HFF-Myc (cell line): ENCODE results near the gene KCNJ11.
"Not testable (repeated sequence)": the region's sequence is repeated elsewhere in the genome, so short reads cannot be mapped to it uniquely, and the experiment has no call there.

Source experiments
- DNase-seq: peaks from one replicate; pipeline ENCODE4 v3.0.0-alpha.2; 2011; ENCODE audit warnings: low read depth; ENCODE audit errors: extremely low read depth
- H3K4me3 ChIP-seq: replicated peaks from 2 replicates; pipeline ENCODE4 v1.5.1; 2011; ENCODE audit warnings: low read depth, mild to moderate bottlenecking, control low read depth, low read length
- TF ChIP-seq, protein P1 (sequence below): IDR thresholded peaks from 2 replicates; pipeline ENCODE4 v1.5.1; 2012; ENCODE audit warnings: mild to moderate bottlenecking, low read depth, low read length, control low read depth; ENCODE audit errors: missing control alignments

The KCNJ11 gene

DNA sequence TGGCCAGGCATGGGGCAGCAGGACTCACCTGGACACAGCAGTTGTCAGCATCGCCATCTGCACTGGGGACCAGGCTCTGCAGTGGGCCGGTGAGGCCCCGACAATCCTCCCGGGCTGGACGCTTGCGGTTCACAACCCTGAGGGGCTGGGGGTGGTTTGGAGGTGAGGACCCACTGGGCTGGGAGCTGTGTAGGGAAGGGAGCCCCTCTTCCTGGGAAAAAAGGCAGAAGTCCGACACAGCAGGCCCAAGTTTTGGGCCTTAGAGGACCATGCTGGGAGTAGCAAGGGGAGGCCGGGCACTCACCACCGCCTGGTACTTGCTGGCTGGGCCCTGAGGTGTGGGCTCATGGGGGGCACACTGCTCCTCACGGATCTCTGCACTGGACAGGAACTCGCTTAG lies 39.8 kb upstream of the KCNJ11 start:
- no peak for DNase-seq
- TF ChIP-seq, protein P1, sequence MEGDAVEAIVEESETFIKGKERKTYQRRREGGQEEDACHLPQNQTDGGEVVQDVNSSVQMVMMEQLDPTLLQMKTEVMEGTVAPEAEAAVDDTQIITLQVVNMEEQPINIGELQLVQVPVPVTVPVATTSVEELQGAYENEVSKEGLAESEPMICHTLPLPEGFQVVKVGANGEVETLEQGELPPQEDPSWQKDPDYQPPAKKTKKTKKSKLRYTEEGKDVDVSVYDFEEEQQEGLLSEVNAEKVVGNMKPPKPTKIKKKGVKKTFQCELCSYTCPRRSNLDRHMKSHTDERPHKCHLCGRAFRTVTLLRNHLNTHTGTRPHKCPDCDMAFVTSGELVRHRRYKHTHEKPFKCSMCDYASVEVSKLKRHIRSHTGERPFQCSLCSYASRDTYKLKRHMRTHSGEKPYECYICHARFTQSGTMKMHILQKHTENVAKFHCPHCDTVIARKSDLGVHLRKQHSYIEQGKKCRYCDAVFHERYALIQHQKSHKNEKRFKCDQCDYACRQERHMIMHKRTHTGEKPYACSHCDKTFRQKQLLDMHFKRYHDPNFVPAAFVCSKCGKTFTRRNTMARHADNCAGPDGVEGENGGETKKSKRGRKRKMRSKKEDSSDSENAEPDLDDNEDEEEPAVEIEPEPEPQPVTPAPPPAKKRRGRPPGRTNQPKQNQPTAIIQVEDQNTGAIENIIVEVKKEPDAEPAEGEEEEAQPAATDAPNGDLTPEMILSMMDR: no peak
- no peak overlapping the region for H3K4me3 ChIP-seq

DNA sequence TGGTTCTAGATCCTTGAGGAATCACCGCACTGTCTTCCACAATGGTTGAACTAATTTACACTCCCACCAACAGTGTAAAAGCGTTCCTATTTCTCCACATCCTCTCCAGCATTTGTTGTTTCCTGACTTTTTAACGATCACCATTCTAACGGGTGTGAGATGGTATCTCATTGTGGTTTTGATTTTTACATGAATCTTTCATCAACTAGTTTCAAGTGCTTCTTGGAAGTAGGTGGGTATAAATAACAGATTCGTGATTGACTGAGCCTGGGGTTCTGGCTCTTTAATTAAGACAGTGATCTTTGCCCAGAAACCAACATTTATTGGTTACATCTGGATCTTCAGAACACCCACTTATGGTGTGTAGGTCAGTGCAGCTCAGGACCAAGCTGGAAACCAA lies 37.8 kb upstream of the KCNJ11 start:
- not testable (repeated sequence) for DNase-seq, H3K4me3 ChIP-seq

DNA sequence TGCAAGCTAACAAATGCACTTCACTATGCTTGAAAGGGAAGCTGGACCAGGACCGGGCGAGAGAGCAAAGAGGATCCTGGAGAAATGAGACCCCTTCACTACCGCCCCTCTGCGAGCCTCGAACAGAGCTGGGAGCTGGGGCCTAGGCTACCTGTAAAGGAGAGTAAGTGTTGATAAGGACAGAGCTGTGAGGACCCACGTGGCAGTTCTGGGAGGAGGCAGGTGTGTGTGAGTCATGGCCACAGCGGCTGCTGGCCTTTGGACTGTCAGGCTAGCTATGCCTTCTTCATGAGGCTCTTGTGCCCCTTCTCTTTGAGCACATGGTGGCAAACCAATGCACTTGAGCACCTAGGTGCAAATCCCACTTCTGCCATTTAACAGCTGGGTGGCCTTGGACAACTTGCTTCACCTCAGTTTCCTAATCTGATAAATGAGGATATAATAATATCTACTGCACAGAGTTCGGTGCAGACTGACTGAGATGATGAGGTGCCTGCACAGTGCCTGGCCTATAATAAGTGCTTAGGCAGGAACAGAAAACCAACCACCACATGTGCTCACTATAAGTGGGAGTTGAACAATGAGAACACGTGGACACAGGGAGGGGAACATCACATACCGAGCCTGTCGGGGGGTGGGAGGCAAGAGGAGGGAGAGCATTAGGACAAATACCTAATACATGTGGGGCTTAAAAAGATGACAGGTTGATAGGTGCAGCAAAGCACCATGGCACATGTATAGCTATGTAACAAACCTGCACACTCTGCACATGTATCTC lies 35.3 kb upstream of the KCNJ11 start:
- TF ChIP-seq, protein P1: no peak
- H3K4me3 ChIP-seq: no peak overlapping the region

DNA sequence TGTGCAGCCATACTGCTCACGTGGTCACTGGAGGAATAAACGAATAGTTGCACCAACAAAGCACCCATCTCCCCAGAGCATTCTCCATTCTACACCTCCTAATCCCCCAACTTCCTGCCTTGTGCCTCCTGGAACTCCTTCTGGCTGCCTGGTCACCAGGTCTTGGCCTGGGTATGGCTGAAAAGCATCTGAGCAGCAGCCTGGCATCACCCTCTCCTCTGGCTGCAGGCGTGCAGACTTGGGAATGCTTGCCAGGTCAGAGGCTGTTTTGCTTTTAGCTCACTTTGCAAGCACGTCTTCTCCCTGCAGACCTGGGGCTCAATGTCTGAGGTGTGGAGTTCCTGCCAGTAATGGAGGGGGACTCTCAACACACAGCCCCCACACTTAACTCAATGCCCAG lies 33.3 kb upstream of the KCNJ11 start:
- no peak for DNase-seq
- TF ChIP-seq, protein P1: no peak
- no peak overlapping the region for H3K4me3 ChIP-seq

More for the DNA sequence above, 35.3 kb upstream of the KCNJ11 start:
- DNase-seq: no peak

DNA sequence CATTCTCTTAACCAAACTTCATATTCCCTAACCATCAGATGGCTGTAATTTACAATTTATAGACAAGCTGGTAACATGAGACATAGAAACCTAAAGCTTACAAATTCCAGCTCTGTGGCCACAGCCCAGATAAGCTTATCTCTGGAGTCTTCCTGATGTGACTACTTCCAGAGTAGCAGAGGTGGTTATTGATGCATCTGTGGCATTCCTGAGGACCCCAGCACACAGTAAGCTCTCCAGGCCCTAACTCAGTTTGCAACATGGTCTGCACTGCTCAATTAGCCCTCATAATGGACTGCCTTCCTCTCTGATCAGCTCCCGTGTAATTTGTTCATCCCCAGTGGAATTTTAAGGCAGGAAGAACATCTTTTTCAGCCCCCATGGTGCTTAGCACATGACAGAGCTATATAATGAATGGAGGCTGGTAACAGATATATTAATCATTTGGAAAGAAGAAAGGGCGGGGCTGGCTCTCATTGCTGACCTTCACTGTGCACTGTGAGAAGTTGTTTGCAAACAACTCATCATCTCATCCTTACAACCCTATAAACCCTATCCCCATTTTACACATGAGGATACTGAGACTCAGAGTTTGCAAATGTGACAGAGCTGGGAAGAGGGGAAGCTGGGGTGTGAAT lies 30.1 kb upstream of the KCNJ11 start:
- no peak for DNase-seq
- TF ChIP-seq, protein P1: no peak

DNA sequence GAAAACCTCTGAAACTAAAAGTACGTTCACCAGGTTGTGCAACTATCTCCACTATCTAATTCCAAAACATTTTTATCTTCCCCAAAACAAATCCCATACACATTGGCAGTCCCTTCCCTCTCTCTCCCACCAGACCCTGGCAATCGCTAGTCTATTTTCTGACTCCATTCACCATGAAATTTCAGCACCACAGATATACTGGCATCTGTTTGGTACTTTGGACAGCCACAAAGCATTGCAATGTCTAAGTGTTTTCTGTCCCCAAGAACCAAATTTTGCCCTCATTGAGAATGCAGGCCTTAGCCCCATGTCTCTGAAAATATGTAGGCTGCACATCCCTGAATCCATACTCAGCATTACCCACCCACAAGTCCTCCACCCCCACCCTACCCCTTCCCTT lies 28.0 kb upstream of the KCNJ11 start:
- TF ChIP-seq, protein P1: no peak
- H3K4me3 ChIP-seq: no peak overlapping the region
- DNase-seq: no peak

More for the DNA sequence above, 30.1 kb upstream of the KCNJ11 start:
- H3K4me3 ChIP-seq: no peak overlapping the region

DNA sequence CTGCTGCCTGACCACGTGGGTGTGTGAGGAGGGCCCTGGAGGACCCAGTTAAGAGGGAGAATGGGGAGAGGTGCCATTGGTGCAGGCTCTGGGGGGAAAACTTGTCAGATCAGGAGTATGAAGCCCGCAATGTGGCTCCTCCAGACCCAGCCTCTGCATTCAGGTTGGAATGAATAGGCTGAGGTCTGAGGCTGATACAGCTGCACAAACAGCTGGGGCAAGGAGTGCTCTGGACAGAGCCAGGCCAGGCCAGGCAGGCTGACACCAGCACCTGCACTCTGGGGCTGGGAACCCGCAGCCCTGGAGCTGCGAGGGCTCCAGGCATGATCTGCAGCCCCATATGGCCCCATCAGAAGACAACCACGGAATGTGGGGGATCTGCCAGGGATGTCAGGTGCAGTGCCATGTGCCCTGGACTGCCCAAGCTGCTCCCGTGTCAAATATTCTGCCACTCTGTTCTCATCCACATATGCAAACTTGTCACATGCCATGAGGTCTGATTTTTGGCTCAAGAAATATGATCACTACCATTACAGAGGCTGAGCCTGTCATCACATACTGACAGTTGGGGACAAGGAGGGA lies 27.2 kb upstream of the KCNJ11 start:
- H3K4me3 ChIP-seq: no peak overlapping the region
- DNase-seq: no peak
- TF ChIP-seq, protein P1: no peak
